NCI-H146 (cell line): Measurements from ENCODE around the gene ZNF10.

Source experiments
- DNase-seq: peaks from one replicate; lab custom pipeline; 2025; lab: John Stamatoyannopoulos, UW

Gene ZNF10

DNA sequence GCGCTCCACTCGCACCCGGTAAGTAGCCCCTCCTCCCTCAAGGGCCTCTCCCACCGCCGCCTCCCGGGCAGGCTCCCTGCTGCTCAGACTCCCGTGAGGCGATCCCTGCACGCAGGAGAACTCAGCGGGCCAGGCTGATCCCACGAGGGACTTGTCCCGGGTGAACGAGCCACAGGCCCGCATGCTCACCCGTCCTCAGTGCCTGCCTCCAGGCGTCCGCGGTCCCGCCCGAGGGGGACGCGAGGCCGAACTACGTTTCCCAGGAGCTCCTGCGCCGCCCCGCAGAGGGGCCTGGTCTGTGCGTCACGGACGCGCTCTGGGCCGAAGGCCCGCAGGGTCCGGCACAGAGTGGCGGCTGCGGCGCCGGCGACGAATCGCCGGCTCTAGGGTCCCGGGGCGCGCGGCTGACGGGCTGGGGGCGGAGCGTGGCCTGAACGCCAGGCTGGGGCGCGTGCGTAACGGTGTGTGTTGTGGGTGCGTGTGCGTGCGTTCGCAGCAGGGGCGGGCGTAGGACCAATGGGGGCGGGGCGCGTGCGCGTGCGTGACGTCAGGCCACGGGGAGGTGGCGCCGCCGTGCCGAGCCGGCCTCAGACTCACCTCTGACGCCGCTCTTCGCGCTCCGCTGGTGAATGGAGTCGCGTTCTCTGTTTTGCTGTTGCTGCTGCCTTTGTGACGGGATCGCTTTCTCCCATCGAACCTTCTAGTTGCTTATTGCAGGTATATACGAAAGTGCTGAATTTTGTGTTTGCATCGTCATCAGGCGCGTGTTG is at the start of gene ZNF10, which contains the start of gene ZNF891:
Gene ZNF10 (plus strand): TSS at position 590 of the 770 bp plus-strand sequence. CDS start 13,866 bp downstream, outside the sequence.
Gene ZNF891 (minus strand): TSS at position 237 of the 770 bp plus-strand sequence. CDS start 8,356 bp downstream, outside the sequence.
- peak; percentile 95 for DNase-seq

DNA sequence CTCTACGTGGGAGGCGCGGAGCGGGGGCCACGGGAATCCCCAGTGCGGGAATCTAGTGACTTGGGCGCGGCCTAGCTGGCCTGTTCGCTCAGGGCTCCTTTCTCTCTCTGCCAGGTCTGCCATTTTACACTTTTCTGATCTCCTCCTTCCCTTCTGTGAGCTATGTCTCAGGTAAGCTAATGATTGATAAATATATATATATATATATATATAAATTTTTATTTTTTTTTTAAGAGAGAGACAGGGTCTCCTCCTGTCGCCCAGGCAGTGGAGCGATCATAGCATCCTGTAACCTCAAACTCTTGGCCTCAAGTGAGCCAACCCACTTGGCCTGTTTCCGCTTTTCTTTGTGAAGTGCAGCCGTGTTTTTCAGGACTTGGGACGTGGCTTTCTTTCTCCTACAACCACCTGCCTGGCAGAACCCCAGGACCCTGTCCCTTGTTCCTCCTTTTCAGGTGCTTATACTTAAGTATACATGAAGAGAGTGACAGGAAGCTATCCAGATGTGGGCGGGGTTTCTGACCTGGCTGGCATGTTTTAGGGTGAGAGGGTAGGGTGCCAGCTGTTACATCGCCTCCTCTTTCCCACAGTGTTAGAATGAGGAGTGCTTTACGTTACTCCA is 49.2 kb upstream of the ZNF10 start:
- DNase-seq: no peak

DNA sequence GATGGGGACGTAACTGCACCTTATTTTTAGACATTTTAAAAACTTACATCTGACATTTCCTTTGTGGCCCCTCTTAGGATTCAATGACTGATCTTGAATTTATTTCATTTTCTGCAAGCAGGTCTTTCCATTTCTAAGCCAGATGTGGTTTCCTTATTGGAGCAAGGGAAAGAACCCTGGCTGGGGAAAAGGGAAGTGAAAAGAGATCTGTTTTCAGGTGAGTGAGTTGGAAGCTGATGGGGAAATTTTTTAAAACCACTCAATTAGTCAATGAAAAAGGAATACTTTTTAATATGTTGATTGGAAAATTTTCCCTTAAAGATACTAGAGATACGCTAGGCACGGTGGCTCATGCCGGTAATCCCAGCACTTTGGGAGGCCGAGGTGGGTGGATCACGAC is 47.1 kb upstream of the ZNF10 start:
- DNase-seq: no peak

- DNase-seq: no peak
Observed at GRCh38 chr12:133105620-133106019, 24.8 kb upstream of the ZNF10 start.

- DNase-seq: no peak
Observed at GRCh38 chr12:133106253-133106652, 24.2 kb upstream of the ZNF10 start.

GRCh38 chr12:133107121-133107520 is 23.3 kb upstream of the ZNF10 start:
- no peak for DNase-seq

DNA sequence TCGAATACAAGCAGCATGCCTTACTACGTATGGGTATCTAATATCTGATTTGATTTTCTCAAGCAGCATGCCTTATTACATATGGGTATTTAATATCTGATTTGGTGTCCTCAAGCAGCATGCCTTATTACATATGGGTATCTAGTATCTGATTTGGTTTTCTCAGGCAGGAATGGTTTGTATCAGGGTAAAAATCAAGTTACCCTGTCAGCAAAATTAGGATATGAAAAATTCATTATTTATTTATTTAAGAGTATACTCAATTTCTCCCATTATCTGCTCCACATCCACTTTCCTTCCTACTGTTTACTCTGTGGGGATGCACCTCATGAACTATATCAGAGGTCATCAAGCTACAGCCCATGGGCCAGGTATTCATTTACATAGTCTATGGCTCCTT is 22.3 kb upstream of the ZNF10 start:
- DNase-seq: no peak

- no peak for DNase-seq
Observed at GRCh38 chr12:133120385-133121191, 9.8 kb upstream of the ZNF10 start.

GRCh38 chr12:133124674-133125073 is 5.8 kb upstream of the ZNF10 start:
- no peak for DNase-seq

- DNase-seq: peak; percentile 57
Observed at GRCh38 chr12:133129368-133130037, 924 bp upstream of the ZNF10 start.

DNA sequence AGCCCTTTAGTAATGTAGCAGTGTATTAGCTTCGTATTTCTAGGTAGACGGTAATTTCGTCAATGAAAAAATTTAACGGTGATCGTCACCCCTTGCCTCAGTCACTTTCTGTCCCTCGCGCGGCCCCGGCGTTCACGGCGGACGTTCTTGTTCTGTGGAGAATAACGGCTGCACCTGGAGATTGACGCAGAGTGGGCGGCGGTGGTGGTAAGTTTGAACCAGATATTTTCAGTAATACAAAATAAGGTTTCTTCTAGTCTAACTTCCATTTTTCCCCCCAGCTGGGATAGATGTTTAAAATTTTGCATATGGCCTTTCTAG is 341 bp downstream of the ZNF10 start:
- DNase-seq: peak; percentile 64

DNA sequence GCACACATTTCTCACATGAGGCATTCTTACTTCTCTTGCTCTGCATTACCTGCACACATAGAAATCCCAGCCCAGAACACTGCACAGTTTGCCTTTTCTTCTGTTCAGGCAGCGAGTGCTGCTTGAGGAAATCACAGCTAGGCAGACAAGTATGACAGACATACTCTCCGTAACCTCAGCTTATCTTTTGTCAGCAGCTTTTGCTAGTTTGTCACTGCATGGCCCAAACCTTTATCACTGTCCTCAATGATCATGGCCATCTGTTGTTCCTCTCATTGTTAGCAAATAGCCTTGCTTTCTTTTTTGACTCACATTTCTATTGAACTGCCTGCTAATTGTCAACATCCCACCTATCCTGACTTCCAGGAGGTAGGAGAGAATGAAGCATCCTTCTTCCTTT is 5.3 kb downstream of the ZNF10 start:
- DNase-seq: no peak

DNA sequence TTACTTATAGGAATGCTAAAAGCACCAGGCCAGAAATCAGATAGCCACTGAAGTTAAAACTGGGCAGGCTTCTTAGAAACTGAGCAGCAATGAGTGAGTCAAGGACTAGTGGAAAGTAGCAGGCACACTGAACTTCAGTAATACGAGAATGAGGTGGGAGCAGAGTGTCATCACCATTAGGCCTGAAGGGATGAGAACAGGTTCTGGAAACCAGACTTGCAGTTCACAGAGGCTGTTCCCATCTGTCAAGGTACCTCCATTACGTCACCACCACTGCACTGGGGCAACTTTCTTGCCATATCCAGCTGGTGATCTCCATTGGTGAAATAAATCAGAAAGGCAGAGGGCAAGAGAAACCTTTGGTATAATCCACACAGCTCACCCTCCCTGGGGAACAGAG is 15.6 kb downstream of the ZNF10 start:
- no peak for DNase-seq

GRCh38 chr12:133156125-133156690 is 25.8 kb downstream of the ZNF10 start:
- DNase-seq: no peak

- no peak for DNase-seq
Observed at GRCh38 chr12:133165776-133166175, 35.3 kb downstream of the ZNF10 start.

GRCh38 chr12:133172491-133172890 is 42.1 kb downstream of the ZNF10 start:
- no peak for DNase-seq

DNA sequence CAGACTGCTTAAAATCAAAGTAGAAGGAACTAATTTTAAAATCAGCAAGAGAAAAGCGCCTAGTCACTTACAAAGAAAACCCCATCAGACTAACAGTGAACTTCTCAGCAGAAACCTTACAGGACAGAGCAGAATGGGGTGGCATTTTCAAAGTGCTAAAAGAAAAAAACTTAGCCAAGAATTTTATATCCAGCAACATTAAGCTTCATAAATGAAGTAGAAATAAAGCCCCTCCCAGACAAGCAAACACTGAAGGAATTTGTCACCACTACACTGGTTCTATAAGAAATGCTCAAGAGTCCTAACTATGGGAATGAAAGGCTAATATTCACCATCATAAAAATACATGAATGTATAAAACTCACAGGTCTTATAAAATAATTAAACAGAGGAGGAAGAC is 44.5 kb downstream of the ZNF10 start:
- no peak for DNase-seq

DNA sequence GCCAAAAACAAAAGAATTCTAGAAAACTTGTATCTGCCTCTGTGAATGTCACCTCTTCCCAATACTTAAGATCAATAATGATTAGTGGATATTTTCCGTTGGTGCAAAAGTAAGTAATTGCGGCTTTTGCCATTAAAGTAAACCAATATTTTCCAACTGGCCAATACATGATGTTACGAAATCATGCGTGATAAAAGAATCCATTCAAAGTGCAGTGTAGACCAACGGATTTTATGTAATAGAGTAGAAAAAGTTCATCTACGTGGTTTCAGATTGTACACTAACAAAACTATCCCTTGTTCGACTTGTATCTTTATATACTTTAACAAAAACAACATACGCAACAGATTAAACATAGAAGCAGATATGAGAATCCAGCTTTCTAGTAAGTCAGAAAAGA is 50.2 kb downstream of the ZNF10 start:
- DNase-seq: no peak

GRCh38 chr12:133181238-133181959 is 51.0 kb downstream of the ZNF10 start, which contains the start of gene ZNF268:
ZNF268 (plus strand) TSS chr12:133181495; CDS start chr12:133181998, 503 bp downstream.
- DNase-seq: peak; percentile 91

DNA sequence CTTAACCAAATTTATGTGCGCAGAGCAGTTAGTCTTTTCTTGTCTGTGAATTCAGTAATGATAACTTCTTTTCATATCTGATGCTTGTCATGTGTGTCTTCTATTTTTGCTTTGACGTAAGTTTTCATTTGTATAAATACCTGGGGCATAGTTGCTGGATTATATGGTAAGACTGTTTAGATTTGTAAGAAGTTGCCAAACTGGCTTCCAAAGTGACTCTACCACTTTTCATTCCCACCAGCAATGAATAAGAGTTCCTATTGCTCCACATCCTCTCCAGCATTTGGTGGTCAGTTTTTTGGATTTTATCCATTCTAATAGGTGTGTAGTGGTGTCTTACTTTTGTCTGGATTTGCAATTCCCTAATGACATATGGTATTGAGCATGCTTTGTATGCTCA is 59.7 kb downstream of the ZNF10 start:
- DNase-seq: no peak

GRCh38 chr12:133192847-133193246 is 62.4 kb downstream of the ZNF10 start:
- no peak for DNase-seq
